PC-3 (cell line): Measurements from ENCODE around the gene KLHL12. TPM values are rescaled to one million over a fixed set of nuclear protein-coding genes. Genes with fewer than 3 reads are reported as not detected.
"Not testable (repeated sequence)": the region's sequence is repeated elsewhere in the genome, so short reads cannot be mapped to it uniquely, and the experiment has no call there.

ENCODE experiments used
- ATAC-seq: fragments of 200-7000 bp; cut with Tn5 transposase; 2 replicates; pipeline ENCODE4 v1.9.1; 2020; ENCODE audit warnings: mild to moderate bottlenecking, moderate library complexity
- BruUV-seq: library from RNA; stranded (reverse); fragments of 400-500 nt; replicated peaks from 2 replicates; lab custom pipeline; 2021; lab: Mats Ljungman, UMichigan
- CTCF ChIA-PET: fragments of 300-600 bp; sonication (Branson Sonifier 250); formaldehyde crosslinking; loops from one replicate; lab custom pipeline; 2022; ENCODE audit warnings: antibody characterized with exemption; lab: Charles Lee
- POLR2A ChIA-PET: fragments of 300-600 bp; sonication (Branson Sonifier 250); formaldehyde crosslinking; loops from one replicate; lab custom pipeline; 2022; ENCODE audit warnings: antibody characterized with exemption; ENCODE audit not compliant: unreplicated experiment; lab: Charles Lee
- DNase-seq: peaks from one replicate; pipeline ENCODE4 v3.0.0-alpha.2; 2015
- H2AFZ ChIP-seq: fragments of 300-600 bp; sonication (generic); 2 replicates; pipeline ENCODE4 v1.6.0; 2016; ENCODE audit warnings: antibody characterized with exemption, low read length
- H3F3A ChIP-seq: fragments of 300-600 bp; sonication (generic); one replicate; pipeline ENCODE4 v1.6.0; 2017; ENCODE audit warnings: antibody characterized with exemption, low read length, control low read depth, mild to moderate bottlenecking; ENCODE audit not compliant: unreplicated experiment
- H3K27ac ChIP-seq: fragments of 300-600 bp; sonication (generic); 2 replicates; pipeline ENCODE4 v1.5.1; 2016; ENCODE audit warnings: mild to moderate bottlenecking, low read length
- H3K27me3 ChIP-seq: fragments of 300-600 bp; sonication (generic); 2 replicates; pipeline ENCODE4 v1.6.1; 2016; ENCODE audit warnings: low read length, mixed read lengths
- H3K36me3 ChIP-seq: fragments of 300-600 bp; sonication (generic); 2 replicates; pipeline ENCODE4 v1.6.1; 2016; ENCODE audit warnings: low read depth, mixed run types, low read length, mixed read lengths
- H3K4me1 ChIP-seq: fragments of 300-600 bp; sonication (generic); 2 replicates; pipeline ENCODE4 v1.5.1; 2016; ENCODE audit warnings: low read length; ENCODE audit not compliant: insufficient read depth
- H3K4me2 ChIP-seq: fragments of 300-600 bp; sonication (generic); 2 replicates; pipeline ENCODE4 v1.6.0; 2016; ENCODE audit warnings: low read length
- H3K4me3 ChIP-seq: fragments of 300-600 bp; sonication (generic); 2 replicates; pipeline ENCODE4 v1.5.1; 2016; ENCODE audit warnings: mild to moderate bottlenecking, low read length, mixed read lengths
- H3K79me2 ChIP-seq: fragments of 300-600 bp; sonication (generic); 2 replicates; pipeline ENCODE4 v1.6.1; 2017; ENCODE audit warnings: low read length, mixed read lengths
- H3K9ac ChIP-seq: fragments of 300-600 bp; sonication (generic); 2 replicates; pipeline ENCODE4 v1.6.0; 2016; ENCODE audit warnings: mild to moderate bottlenecking, low read length
- H3K9me2 ChIP-seq: fragments of 300-600 bp; sonication (generic); replicated peaks from 2 replicates; pipeline ENCODE4 v1.6.1; 2016; ENCODE audit warnings: mixed run types, low read length, mixed read lengths
- H3K9me3 ChIP-seq: fragments of 300-600 bp; sonication (generic); 2 replicates; pipeline ENCODE4 v1.6.1; 2016; ENCODE audit warnings: low read length, mixed read lengths
- H4K20me1 ChIP-seq: fragments of 300-600 bp; sonication (generic); 2 replicates; pipeline ENCODE4 v1.6.1; 2016; ENCODE audit warnings: low read length, mixed read lengths
- EZH2 ChIP-seq: fragments of 300-600 bp; sonication (generic); IDR thresholded peaks from one replicate; pipeline ENCODE4 v1.6.1; 2017; ENCODE audit warnings: antibody characterized with exemption, mild to moderate bottlenecking, low read length; ENCODE audit not compliant: unreplicated experiment
- EZH2phosphoT487 ChIP-seq: fragments of 300-600 bp; sonication (generic); IDR thresholded peaks from 2 replicates; pipeline ENCODE4 v1.6.1; 2018; ENCODE audit warnings: mild to moderate bottlenecking, antibody characterized with exemption, low read length, borderline replicate concordance
- intact Hi-C: fragments of 100-400 bp; cut with micrococcal nuclease; formaldehyde crosslinking; loops from 2 replicates; pipeline ENCODE4 v1.9.0; 2023
- total RNA-seq: library from RNA; depleted of rRNA; stranded (reverse); fragments of >200 nt; gene quantifications from 2 replicates; pipeline ENCODE4 v1.2.3, GENCODE V29; 2014
- TF ChIP-seq, protein P1 (sequence below): fragments of 300-600 bp; sonication (generic); conservative IDR thresholded peaks from 2 replicates; pipeline ENCODE4 v1.5.1; 2017; ENCODE audit warnings: antibody characterized with exemption, low read depth, mild to moderate bottlenecking, low read length

Gene KLHL12
- total RNA-seq, 1 experiment from 2014 or later = 25.2 TPM

DNA sequence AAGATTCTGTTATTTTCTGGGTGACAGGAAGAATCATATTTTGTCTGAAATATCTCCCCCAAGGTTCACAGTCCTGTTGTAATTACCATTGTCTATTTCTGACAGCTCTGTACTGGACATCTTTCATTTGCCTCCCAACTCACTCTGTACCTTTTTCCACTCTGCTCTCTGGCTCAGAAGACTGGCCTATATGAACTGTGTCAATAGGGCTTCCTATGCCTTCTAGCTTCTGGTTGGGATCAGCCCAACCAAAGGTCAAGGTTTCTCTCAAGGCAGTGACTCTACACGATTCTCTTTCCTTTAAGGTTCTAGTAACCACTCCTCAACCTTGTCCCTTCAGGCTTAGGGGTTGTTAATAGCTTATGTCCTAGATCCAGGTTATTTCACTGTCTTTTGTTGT lies 17.5 kb downstream of the KLHL12 start:
- no peaks in the 10 kb centered on the region for H3K9me2 ChIP-seq
- H2AFZ ChIP-seq = no peak overlapping the region
- H3K36me3 ChIP-seq = peaks cover 22% of the 10 kb centered on the region; the same call in 1 of the 2 replicates
- H3K9me3 ChIP-seq = no peaks in the 10 kb centered on the region
- POLR2A ChIA-PET = no interaction called here
- no peak overlapping the region for H3K27ac ChIP-seq
- no peaks in the 10 kb centered on the region for H3K4me1 ChIP-seq
- H3K4me2 ChIP-seq = no peak overlapping the region
- ATAC-seq (no peak), DNase-seq (no peak)
- no peaks in the 10 kb centered on the region for H4K20me1 ChIP-seq
- no peaks in the 10 kb centered on the region for H3F3A ChIP-seq
- H3K27me3 ChIP-seq = no peaks in the 10 kb centered on the region
- intact Hi-C loops = no loop called here
- no TSS peak for BruUV-seq
- H3K9ac ChIP-seq = no peak overlapping the region
- H3K4me3 ChIP-seq = no peak overlapping the region
- no peak for TF ChIP-seq EZH2phosphoT487
- no peak for TF ChIP-seq EZH2
- TF ChIP-seq, protein P1, sequence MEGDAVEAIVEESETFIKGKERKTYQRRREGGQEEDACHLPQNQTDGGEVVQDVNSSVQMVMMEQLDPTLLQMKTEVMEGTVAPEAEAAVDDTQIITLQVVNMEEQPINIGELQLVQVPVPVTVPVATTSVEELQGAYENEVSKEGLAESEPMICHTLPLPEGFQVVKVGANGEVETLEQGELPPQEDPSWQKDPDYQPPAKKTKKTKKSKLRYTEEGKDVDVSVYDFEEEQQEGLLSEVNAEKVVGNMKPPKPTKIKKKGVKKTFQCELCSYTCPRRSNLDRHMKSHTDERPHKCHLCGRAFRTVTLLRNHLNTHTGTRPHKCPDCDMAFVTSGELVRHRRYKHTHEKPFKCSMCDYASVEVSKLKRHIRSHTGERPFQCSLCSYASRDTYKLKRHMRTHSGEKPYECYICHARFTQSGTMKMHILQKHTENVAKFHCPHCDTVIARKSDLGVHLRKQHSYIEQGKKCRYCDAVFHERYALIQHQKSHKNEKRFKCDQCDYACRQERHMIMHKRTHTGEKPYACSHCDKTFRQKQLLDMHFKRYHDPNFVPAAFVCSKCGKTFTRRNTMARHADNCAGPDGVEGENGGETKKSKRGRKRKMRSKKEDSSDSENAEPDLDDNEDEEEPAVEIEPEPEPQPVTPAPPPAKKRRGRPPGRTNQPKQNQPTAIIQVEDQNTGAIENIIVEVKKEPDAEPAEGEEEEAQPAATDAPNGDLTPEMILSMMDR = no peak
- CTCF ChIA-PET = no interaction called here
- H3K79me2 ChIP-seq = no peaks in the 10 kb centered on the region

- ChIA-PET POLR2A (no interaction called here), CTCF (no interaction called here)
- Histone ChIP-seq H3K4me3 (no peak overlapping the region), H3K4me1 (no peaks in the 10 kb centered on the region), H3K9ac (no peak overlapping the region), H3K27me3 (no peaks in the 10 kb centered on the region), H2AFZ (no peak overlapping the region), H3K36me3 (peaks cover 22% of the 10 kb centered on the region; the same call in 1 of the 2 replicates), H4K20me1 (no peaks in the 10 kb centered on the region), H3K27ac (no peak overlapping the region), H3K4me2 (no peak overlapping the region), H3F3A (no peaks in the 10 kb centered on the region), H3K9me3 (no peaks in the 10 kb centered on the region), H3K79me2 (no peaks in the 10 kb centered on the region), H3K9me2 (no peaks in the 10 kb centered on the region)
- TF ChIP-seq, protein P1 = no peak
- TF ChIP-seq EZH2 (no peak), EZH2phosphoT487 (no peak)
- DNase-seq (no peak), ATAC-seq (no peak)
- no TSS peak for BruUV-seq
- intact Hi-C loops = no loop called here
These were observed 18.0 kb downstream of the KLHL12 start for GRCh38 chr1:202908998-202909397.

- ChIA-PET POLR2A (no interaction called here), CTCF (no interaction called here)
- Histone ChIP-seq H3K9me3 (no peaks in the 10 kb centered on the region), H3K4me3 (no peak overlapping the region), H3K27me3 (no peaks in the 10 kb centered on the region), H3K79me2 (no peaks in the 10 kb centered on the region), H4K20me1 (no peaks in the 10 kb centered on the region), H2AFZ (no peak overlapping the region), H3K36me3 (peaks cover 12% of the 10 kb centered on the region; the same call in 1 of the 2 replicates), H3K27ac (no peak overlapping the region), H3K4me2 (no peak overlapping the region), H3F3A (no peaks in the 10 kb centered on the region), H3K4me1 (no peaks in the 10 kb centered on the region), H3K9me2 (no peaks in the 10 kb centered on the region), H3K9ac (no peak overlapping the region)
- DNase-seq = no peak
- BruUV-seq = no TSS peak
- intact Hi-C loops = no loop called here
- no peak for ATAC-seq
- no peak for TF ChIP-seq EZH2
- TF ChIP-seq EZH2phosphoT487 = no peak
- TF ChIP-seq, protein P1 = no peak
These were observed 21.7 kb downstream of the KLHL12 start for GRCh38 chr1:202905331-202905730.

- DNase-seq, H4K20me1 ChIP-seq, POLR2A ChIA-PET, intact Hi-C loops, BruUV-seq, H3K4me3 ChIP-seq, H2AFZ ChIP-seq, H3K27me3 ChIP-seq, ATAC-seq, H3K27ac ChIP-seq, H3F3A ChIP-seq, H3K9me3 ChIP-seq, H3K79me2 ChIP-seq, H3K4me2 ChIP-seq, CTCF ChIA-PET, H3K9me2 ChIP-seq, H3K4me1 ChIP-seq, H3K9ac ChIP-seq: not testable (repeated sequence)
- peaks cover 10% of the 10 kb centered on the region; the same call in 1 of the 2 replicates for H3K36me3 ChIP-seq
These were observed 23.2 kb downstream of the KLHL12 start for GRCh38 chr1:202903808-202904207.
